Retinal pigment epithelial cell (primary cell): Measurements from ENCODE around the gene LCMT2.

Source experiments
- DNase-seq: peaks from one replicate; pipeline ENCODE4 v3.0.0-alpha.2; 2010; ENCODE audit warnings: low read depth
- H3K4me3 ChIP-seq: 2 replicates; pipeline ENCODE4 v1.5.1; 2011; ENCODE audit warnings: mild to moderate bottlenecking, low read length, control low read depth, moderate library complexity
- TF ChIP-seq, protein P1 (sequence below): conservative IDR thresholded peaks from 2 replicates; pipeline ENCODE4 v1.5.1; 2011; ENCODE audit warnings: low read depth, low read length, control low read depth, inconsistent platforms

LCMT2 gene

DNA sequence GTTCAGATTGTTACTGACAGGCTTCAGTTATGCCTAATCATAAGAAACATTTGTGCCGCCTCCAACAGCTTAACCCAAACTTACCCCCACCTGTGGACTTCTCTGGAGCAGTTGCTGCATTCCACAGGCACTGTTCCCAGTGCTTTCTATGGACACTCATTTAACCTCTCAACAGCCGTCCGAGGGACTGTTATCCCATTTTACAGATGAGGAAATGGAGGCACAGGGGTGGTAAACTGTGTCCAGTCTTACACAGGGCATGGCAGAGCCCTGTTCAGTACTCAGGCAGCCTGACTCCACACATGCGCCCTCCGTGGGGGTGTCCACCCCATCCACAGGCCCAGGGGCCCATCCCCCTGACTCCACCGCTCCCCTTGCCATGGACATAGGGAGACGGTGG is 49.4 kb downstream of the LCMT2 start:
- DNase-seq = no peak
- TF ChIP-seq, protein P1, sequence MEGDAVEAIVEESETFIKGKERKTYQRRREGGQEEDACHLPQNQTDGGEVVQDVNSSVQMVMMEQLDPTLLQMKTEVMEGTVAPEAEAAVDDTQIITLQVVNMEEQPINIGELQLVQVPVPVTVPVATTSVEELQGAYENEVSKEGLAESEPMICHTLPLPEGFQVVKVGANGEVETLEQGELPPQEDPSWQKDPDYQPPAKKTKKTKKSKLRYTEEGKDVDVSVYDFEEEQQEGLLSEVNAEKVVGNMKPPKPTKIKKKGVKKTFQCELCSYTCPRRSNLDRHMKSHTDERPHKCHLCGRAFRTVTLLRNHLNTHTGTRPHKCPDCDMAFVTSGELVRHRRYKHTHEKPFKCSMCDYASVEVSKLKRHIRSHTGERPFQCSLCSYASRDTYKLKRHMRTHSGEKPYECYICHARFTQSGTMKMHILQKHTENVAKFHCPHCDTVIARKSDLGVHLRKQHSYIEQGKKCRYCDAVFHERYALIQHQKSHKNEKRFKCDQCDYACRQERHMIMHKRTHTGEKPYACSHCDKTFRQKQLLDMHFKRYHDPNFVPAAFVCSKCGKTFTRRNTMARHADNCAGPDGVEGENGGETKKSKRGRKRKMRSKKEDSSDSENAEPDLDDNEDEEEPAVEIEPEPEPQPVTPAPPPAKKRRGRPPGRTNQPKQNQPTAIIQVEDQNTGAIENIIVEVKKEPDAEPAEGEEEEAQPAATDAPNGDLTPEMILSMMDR = no peak
- H3K4me3 ChIP-seq = no peak overlapping the region

DNA sequence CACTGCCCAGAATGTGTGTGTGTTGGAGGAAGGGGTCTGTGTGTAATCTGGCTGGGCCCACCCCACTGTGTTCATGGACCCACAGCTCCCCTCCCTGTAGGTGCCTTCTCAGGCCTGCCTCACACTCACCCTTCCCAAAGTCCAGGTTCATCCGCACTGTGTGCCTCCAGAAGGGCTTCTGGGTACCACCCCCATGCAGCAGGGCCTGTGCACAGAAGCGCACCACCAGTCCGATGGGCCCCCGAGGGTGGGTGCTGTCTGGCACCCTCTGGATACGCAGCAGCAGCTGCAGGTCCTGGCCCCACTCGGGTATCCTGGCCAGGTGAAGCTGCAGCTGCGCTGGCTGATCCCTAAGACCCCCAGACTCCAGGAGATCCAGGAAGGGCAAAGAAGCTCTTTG is 50.9 kb downstream of the LCMT2 start:
- DNase-seq = no peak
- H3K4me3 ChIP-seq = no peak overlapping the region
- TF ChIP-seq, protein P1 = no peak

DNA sequence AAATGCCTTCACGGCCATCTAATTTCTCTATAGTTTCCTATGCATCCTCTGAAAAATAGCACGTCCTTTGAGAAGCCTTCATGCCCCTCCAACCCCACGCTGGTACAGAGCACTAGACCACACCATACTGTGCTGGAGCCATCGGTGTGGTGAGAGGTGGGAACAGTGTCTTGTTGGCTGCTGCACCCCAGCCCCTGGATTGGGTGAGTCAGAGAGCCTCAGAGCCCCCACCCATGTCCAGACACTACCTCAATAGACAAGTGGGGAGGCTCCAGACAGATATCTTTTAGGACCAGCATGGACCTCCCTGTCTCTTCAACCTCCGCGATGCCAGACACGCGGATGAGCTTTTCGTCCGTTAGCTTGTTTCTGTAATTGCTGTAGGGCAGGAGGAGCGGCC is 51.5 kb downstream of the LCMT2 start:
- TF ChIP-seq, protein P1 = no peak
- DNase-seq = no peak
- H3K4me3 ChIP-seq = no peak overlapping the region

DNA sequence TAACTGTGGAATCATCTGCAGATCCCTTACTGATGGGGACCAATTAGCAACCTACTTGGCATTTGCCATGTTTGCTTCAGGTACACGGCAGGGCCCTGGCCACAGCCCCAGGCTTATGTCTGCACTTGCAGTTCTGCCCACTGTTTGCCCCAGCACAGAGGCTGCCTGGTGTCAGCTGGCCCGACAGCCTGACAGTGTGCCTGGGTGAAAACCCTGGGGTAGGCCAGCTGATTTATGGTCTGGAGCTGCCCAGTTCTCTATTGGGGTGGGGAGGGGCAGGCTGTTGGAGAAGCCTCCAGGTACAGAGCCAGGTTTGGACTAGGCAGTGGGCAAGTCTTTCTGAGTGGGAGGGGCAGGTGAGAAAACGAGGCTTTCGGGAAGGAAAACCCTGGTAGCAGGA is 52.5 kb downstream of the LCMT2 start:
- TF ChIP-seq, protein P1 = no peak
- no peak for DNase-seq
- H3K4me3 ChIP-seq = no peak overlapping the region

DNA sequence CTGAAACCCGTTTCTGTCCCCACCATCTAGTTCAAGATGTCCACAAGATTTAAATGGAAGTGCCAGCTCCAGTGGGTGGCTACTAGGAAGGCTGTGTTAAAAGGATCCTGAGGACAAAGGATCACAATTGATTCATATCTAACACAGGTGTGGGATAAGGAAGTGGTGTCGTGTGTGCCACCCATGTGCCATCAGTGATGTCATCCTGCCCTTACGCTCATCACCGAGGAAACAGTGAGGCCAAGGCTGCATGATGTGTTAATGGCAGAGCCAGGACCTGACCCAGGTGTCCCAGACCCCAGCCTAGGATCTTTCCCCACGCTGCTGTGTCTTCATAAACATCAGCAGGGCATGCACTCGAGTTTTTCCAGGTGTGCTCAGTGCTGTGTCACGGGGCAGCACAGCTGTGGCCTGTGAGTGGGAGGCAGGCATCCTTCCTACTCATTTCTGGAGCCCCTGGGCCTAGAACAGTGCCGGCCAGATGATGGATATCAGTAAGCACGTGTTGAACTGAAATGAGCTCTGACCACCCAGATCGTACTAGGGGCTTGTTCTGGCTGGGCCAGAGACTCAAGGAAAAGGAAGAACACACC is 53.0 kb downstream of the LCMT2 start:
- no peak for DNase-seq
- H3K4me3 ChIP-seq = no peak overlapping the region
- TF ChIP-seq, protein P1 = no peak

DNA sequence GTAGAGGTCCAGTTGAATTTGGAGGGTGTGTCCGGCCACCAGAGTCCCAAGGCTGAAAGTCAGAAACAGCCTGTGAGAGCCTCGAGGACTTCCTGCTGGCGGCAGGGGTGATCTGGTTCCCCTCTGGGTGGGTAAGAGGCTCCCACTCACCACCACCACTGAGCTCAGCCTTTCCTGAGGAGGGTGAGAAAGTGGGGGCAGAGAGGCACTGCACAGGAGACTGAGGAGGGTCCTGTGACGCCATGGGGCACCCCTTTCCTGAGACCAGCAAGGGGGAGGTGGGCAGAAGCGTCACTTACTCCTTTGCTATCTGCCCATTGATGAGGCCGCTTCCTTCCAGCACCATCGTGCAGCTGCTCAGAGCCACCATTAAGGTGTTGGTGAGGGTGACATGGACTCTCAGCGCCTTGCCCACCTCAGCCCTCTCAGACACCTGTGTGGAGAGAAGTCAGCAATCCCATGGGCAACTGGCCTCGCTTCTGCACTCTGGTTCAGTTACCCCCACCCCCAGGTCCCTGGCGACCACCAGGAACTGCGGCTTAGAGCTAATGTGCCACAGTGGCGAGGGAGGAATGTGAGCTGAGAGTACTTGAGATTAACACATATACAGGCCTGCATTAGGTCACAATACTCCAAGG is 53.7 kb downstream of the LCMT2 start:
- TF ChIP-seq, protein P1 = no peak
- DNase-seq = no peak
- no peak overlapping the region for H3K4me3 ChIP-seq
